ENCODE data around the gene RMI2.

Gene RMI2

DNA sequence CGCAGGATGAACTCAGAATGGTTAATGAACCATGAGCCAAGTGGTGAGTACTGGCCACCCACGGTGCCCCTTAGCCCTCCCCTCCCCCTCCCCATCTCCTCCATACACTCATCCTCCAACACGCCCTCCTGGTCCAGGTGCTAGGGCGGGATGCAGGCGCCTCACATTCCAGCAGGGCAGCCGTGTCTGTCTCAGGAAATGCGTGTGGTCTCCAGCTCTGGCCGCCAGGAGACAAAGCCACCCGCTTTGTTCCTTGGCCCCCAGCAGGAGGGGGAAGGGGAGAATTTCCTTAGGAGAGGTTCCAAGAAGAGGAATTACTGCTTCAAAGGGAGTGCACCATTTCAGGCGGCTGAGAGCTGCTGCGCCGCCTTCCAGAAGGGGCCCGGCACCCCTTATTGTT, 29.7 kb upstream of the RMI2 start:
- TF ChIP-seq ESRRG (CRISPR knock-in tag; IDR thresholded peaks at IDR 0.05) (no peak), OSR1 (CRISPR knock-in tag; IDR thresholded peaks at IDR 0.05) (no peak), ZNF70 (CRISPR knock-in tag; IDR thresholded peaks at IDR 0.05) (no peak)
- no peak for ATAC-seq

DNA sequence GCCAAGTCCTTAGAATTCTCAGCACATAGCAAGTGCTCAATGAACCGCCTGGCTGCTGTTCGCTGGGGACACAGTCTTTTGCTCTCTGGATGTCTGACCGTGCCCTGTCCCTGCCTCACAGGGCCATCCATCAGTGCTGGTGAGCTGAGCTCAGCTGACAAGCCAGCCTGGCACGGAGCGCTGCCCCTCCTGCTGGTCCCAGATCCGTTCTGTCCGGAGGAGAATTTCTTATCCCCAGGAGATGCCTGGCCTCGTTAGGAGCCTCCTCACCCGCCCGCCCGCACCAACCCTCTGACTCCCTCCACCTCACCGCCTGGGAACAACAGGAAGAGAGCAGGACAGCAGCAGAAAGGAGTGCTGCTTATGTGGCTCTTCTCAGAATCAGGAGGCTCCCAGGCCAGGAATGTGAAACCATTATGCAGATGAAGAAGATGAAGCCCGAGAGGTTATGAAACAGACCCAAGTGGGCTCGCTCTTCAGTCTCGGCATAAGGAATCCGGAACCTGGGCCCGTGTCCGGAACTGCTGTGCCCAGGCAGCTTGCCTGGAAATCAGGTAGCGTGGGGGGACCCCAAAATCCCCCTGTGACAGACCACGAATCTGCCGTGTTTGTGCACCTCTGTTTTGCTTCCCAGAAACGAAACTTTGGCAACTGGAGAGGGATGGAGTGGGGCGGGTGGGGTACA, 28.8 kb upstream of the RMI2 start:
- TF ChIP-seq TOX (CRISPR knock-in tag; IDR thresholded peaks at IDR 0.05; ENCODE audit: borderline replicate concordance) (no peak), RARB (CRISPR knock-in tag; IDR thresholded peaks at IDR 0.05) (no peak), ZFP30 (CRISPR knock-in tag; IDR thresholded peaks at IDR 0.05) (no peak), ZC3H10 (CRISPR knock-in tag; IDR thresholded peaks at IDR 0.05) (no peak), ESRRG (CRISPR knock-in tag; IDR thresholded peaks at IDR 0.05) (no peak), OSR1 (CRISPR knock-in tag; IDR thresholded peaks at IDR 0.05) (no peak), BACH2 (CRISPR knock-in tag; IDR thresholded peaks at IDR 0.05; ENCODE audit: borderline replicate concordance) (no peak), ZFP3 (CRISPR knock-in tag; IDR thresholded peaks at IDR 0.05) (no peak), ZNF70 (CRISPR knock-in tag; IDR thresholded peaks at IDR 0.05) (no peak), PPARA (CRISPR knock-in tag; IDR thresholded peaks at IDR 0.05; ENCODE audit: borderline replicate concordance) (no peak), ZNF565 (CRISPR knock-in tag; conservative IDR thresholded peaks at IDR 0.05; ENCODE audit: low read depth) (no peak), CSDC2 (CRISPR knock-in tag; IDR thresholded peaks at IDR 0.05) (no peak)
- TF ChIP-seq, protein P1, sequence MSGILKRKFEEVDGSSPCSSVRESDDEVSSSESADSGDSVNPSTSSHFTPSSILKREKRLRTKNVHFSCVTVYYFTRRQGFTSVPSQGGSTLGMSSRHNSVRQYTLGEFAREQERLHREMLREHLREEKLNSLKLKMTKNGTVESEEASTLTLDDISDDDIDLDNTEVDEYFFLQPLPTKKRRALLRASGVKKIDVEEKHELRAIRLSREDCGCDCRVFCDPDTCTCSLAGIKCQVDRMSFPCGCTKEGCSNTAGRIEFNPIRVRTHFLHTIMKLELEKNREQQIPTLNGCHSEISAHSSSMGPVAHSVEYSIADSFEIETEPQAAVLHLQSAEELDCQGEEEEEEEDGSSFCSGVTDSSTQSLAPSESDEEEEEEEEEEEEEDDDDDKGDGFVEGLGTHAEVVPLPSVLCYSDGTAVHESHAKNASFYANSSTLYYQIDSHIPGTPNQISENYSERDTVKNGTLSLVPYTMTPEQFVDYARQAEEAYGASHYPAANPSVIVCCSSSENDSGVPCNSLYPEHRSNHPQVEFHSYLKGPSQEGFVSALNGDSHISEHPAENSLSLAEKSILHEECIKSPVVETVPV (CRISPR knock-in tag; IDR thresholded peaks at IDR 0.05): no peak
- TF ChIP-seq, protein P2, sequence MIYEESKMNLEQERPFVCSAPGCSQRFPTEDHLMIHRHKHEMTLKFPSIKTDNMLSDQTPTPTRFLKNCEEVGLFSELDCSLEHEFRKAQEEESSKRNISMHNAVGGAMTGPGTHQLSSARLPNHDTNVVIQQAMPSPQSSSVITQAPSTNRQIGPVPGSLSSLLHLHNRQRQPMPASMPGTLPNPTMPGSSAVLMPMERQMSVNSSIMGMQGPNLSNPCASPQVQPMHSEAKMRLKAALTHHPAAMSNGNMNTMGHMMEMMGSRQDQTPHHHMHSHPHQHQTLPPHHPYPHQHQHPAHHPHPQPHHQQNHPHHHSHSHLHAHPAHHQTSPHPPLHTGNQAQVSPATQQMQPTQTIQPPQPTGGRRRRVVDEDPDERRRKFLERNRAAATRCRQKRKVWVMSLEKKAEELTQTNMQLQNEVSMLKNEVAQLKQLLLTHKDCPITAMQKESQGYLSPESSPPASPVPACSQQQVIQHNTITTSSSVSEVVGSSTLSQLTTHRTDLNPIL (CRISPR knock-in tag; IDR thresholded peaks at IDR 0.05; ENCODE audit: low read depth): no peak
- TF ChIP-seq, protein P3, sequence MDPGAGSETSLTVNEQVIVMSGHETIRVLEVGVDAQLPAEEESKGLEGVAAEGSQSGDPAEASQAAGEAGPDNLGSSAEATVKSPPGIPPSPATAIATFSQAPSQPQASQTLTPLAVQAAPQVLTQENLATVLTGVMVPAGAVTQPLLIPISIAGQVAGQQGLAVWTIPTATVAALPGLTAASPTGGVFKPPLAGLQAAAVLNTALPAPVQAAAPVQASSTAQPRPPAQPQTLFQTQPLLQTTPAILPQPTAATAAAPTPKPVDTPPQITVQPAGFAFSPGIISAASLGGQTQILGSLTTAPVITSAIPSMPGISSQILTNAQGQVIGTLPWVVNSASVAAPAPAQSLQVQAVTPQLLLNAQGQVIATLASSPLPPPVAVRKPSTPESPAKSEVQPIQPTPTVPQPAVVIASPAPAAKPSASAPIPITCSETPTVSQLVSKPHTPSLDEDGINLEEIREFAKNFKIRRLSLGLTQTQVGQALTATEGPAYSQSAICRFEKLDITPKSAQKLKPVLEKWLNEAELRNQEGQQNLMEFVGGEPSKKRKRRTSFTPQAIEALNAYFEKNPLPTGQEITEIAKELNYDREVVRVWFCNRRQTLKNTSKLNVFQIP (CRISPR knock-in tag; IDR thresholded peaks at IDR 0.05; ENCODE audit: borderline replicate concordance, low read depth): no peak
- ATAC-seq: no peak

DNA sequence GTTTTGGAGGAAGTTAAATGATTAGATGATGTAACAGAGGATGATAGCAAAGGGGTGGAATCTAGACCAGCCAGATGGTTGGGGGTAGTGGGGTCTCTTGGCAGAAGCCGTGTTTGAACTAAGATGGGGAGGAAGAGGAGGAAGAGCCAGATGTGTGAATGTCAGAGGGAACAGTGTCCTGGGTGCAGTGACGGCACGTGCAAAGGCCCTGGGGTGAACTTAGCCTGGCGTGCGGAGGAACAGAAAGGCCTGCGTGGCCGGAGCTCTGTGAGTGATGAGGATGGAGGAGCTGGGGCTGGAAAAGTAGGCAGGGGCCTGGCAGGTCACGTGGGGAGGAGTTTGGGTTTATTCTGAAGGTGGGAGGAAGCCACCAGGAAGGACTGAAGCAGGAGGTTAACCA, 26.4 kb upstream of the RMI2 start:
- TF ChIP-seq BACH2 (CRISPR knock-in tag; IDR thresholded peaks at IDR 0.05; ENCODE audit: borderline replicate concordance): no peak
- TF ChIP-seq, protein P4, sequence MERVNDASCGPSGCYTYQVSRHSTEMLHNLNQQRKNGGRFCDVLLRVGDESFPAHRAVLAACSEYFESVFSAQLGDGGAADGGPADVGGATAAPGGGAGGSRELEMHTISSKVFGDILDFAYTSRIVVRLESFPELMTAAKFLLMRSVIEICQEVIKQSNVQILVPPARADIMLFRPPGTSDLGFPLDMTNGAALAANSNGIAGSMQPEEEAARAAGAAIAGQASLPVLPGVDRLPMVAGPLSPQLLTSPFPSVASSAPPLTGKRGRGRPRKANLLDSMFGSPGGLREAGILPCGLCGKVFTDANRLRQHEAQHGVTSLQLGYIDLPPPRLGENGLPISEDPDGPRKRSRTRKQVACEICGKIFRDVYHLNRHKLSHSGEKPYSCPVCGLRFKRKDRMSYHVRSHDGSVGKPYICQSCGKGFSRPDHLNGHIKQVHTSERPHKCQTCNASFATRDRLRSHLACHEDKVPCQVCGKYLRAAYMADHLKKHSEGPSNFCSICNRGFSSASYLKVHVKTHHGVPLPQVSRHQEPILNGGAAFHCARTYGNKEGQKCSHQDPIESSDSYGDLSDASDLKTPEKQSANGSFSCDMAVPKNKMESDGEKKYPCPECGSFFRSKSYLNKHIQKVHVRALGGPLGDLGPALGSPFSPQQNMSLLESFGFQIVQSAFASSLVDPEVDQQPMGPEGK (CRISPR knock-in tag; IDR thresholded peaks at IDR 0.05; ENCODE audit: borderline replicate concordance): no peak
- TF ChIP-seq PPARA (CRISPR knock-in tag; IDR thresholded peaks at IDR 0.05; ENCODE audit: borderline replicate concordance): no peak
- TF ChIP-seq GLIS3 (CRISPR knock-in tag; IDR thresholded peaks at IDR 0.05): no peak
- no peak for TF ChIP-seq SNAI2 (CRISPR knock-in tag; IDR thresholded peaks at IDR 0.05)
- no peak for TF ChIP-seq ZNF8 (CRISPR knock-in tag; IDR thresholded peaks at IDR 0.05)
- no peak for TF ChIP-seq TCF4 (CRISPR knock-in tag; IDR thresholded peaks at IDR 0.05; ENCODE audit: borderline replicate concordance)
- no peak for TF ChIP-seq CSDC2 (CRISPR knock-in tag; IDR thresholded peaks at IDR 0.05)
- no peak for TF ChIP-seq ZNF565 (CRISPR knock-in tag; conservative IDR thresholded peaks at IDR 0.05; ENCODE audit: low read depth)
- no peak for TF ChIP-seq RARB (CRISPR knock-in tag; IDR thresholded peaks at IDR 0.05)
- TF ChIP-seq, protein P1 (CRISPR knock-in tag; IDR thresholded peaks at IDR 0.05): no peak
- no peak for TF ChIP-seq ZNF70 (CRISPR knock-in tag; IDR thresholded peaks at IDR 0.05)
- no peak for TF ChIP-seq OSR1 (CRISPR knock-in tag; IDR thresholded peaks at IDR 0.05)
- ATAC-seq: no peak

Data from SK-N-SH treated with all-trans-retinoic acid at 6 μM for 48 hours (cell line).